Keratinocyte (primary cell): Measurements from ENCODE around the gene DCAF11. TPM values are rescaled to one million over a fixed set of nuclear protein-coding genes. Genes with fewer than 3 reads are reported as not detected.

Experiments used
- DNase-seq: peaks from one replicate; pipeline ENCODE4 v3.0.0-alpha.2; 2011; ENCODE audit warnings: low read depth, missing footprints, low spot score
- FAIRE-seq: peaks from 2 replicates; lab custom pipeline; 2011; peaks lifted over from hg19 to GRCh38; lab: Jason Lieb, UNC
- H2AFZ ChIP-seq: 2 replicates; pipeline ENCODE4 v1.6.0; 2012; ENCODE audit warnings: low read length, control low read depth, inconsistent platforms; ENCODE audit not compliant: control insufficient read depth
- H3K27ac ChIP-seq: 2 replicates; pipeline ENCODE4 v1.5.1; 2011; ENCODE audit warnings: low read length; ENCODE audit not compliant: control insufficient read depth, insufficient read depth
- H3K27me3 ChIP-seq: 3 replicates; pipeline ENCODE4 v1.6.0; 2011; ENCODE audit warnings: low read length; ENCODE audit not compliant: control insufficient read depth, insufficient read depth; ENCODE audit errors: extremely low read depth
- H3K36me3 ChIP-seq, 2 experiments: 2 replicates in 1 of 2; 3 replicates in 1 of 2; pipeline ENCODE4 v1.5.1; 2011; ENCODE audit warnings: low read length in 2 of 2, mild to moderate bottlenecking in 1 of 2; ENCODE audit not compliant: control insufficient read depth in 2 of 2, insufficient read depth in 2 of 2; ENCODE audit errors: extremely low read depth in 1 of 2
- H3K4me1 ChIP-seq: 3 replicates; pipeline ENCODE4 v1.5.1; 2011; ENCODE audit warnings: low read length; ENCODE audit not compliant: control insufficient read depth, insufficient read depth; ENCODE audit errors: extremely low read depth
- H3K4me2 ChIP-seq: 3 replicates; pipeline ENCODE4 v1.6.0; 2011; ENCODE audit warnings: low read depth, low read length; ENCODE audit not compliant: control insufficient read depth, insufficient read depth; ENCODE audit errors: extremely low read depth
- H3K4me3 ChIP-seq, 3 experiments: fragments of 200-600 bp in 1 of 3; sonication (generic) in 1 of 3; 2 replicates in 2 of 3; 3 replicates in 1 of 3; pipeline ENCODE4 v1.5.1; 2011 to 2016; ENCODE audit warnings: low read length in 3 of 3, mild to moderate bottlenecking in 3 of 3, control low read depth in 2 of 3, inconsistent platforms in 1 of 3, low read depth in 1 of 3, mixed read lengths in 1 of 3, mixed run types in 1 of 3, moderate library complexity in 1 of 3; ENCODE audit not compliant: control insufficient read depth in 2 of 3, insufficient read depth in 2 of 3; ENCODE audit errors: extremely low read depth in 1 of 3
- H3K79me2 ChIP-seq: 2 replicates; pipeline ENCODE4 v1.6.0; 2012; ENCODE audit warnings: low read length; ENCODE audit not compliant: control insufficient read depth, insufficient read depth
- H3K9ac ChIP-seq: 3 replicates; pipeline ENCODE4 v1.6.0; 2011; ENCODE audit warnings: low read length; ENCODE audit not compliant: control insufficient read depth, insufficient read depth; ENCODE audit errors: extremely low read depth
- H3K9me1 ChIP-seq: 3 replicates; pipeline ENCODE4 v1.6.0; 2011; ENCODE audit warnings: low read length; ENCODE audit not compliant: control insufficient read depth, insufficient read depth; ENCODE audit errors: extremely low read depth
- H3K9me3 ChIP-seq: 2 replicates; pipeline ENCODE4 v1.5.1; 2012; ENCODE audit warnings: low read depth, low read length; ENCODE audit not compliant: control insufficient read depth
- H4K20me1 ChIP-seq: 3 replicates; pipeline ENCODE4 v1.6.0; 2011; ENCODE audit warnings: low read length; ENCODE audit not compliant: control insufficient read depth, insufficient read depth; ENCODE audit errors: extremely low read depth
- CTCF ChIP-seq, 3 experiments: IDR thresholded peaks in 1 of 3; conservative IDR thresholded peaks in 1 of 3; optimal IDR thresholded peaks in 1 of 3; 2 replicates in 2 of 3; 3 replicates in 1 of 3; pipeline versions ENCODE3 to v1.5.1; 2011; ENCODE audit warnings: low read length in 3 of 3, mild to moderate bottlenecking in 3 of 3, moderate library complexity in 2 of 3, control low read depth in 1 of 3, inconsistent platforms in 1 of 3; ENCODE audit not compliant: insufficient read depth in 2 of 3; ENCODE audit errors: extremely low read depth in 1 of 3
- EZH2 ChIP-seq: IDR thresholded peaks from one replicate; pipeline ENCODE4 v1.6.1; 2012; ENCODE audit warnings: inconsistent platforms, mild to moderate bottlenecking, low read length, moderate library complexity
- dilution Hi-C: fragments of 300-500 bp; cut with MboI; formaldehyde crosslinking; loops from one replicate; pipeline ENCODE4 v1.7.0; 2020; ENCODE audit warnings: low sequenced_read_pairs; ENCODE audit not compliant: extremely low pct_ligation_motif_present
- polyA plus RNA-seq, 5 experiments: library from polyadenylated mRNA; depleted of rRNA in 3 of 5; stranded (reverse) in 3 of 5; stranded (forward) in 1 of 5; unstranded in 1 of 5; fragments of >200 nt; gene quantifications; 1 replicate in 1 of 5; 2 replicates in 3 of 5; 3 replicates in 1 of 5; pipeline versions ENCODE4 v1.2.1 to v1.2.3, GENCODE V29; 2011 to 2012; ENCODE audit warnings: missing spikeins in 2 of 5, low read depth in 1 of 5, low replicate concordance in 1 of 5

DCAF11 gene
- polyA plus RNA-seq, 1 donor (not counting 4 experiments of a cell fraction or from before 2014, with no cell fraction given), result 25.9 TPM

- H3K4me3 ChIP-seq, result peak overlapping the region in 1 of 3 experiments; percentile 5
Measured at GRCh38 chr14:24139272-24139934, 24.8 kb downstream of the DCAF11 start.

GRCh38 chr14:24141097-24141880 lies 26.7 kb downstream of the DCAF11 start, which contains the start of gene EMC9:
TSS of gene EMC9 (minus strand) at chr14:24141591. CDS start at chr14:24141304, 287 bp downstream.
- Histone ChIP-seq H3K9ac (peak within 1 kb of the TSS; percentile 83), H3K27me3 (no peaks in the 10 kb centered on the region), H3K79me2 (peaks cover 53% of the 10 kb centered on the region), H3K9me3 (no peaks in the 10 kb centered on the region), H3K27ac (peak within 1 kb of the TSS; percentile 66), H4K20me1 (no peaks in the 10 kb centered on the region), H2AFZ (peak within 1 kb of the TSS; percentile 88), H3K4me2 (peak within 1 kb of the TSS; percentile 93), H3K4me3 (peak within 1 kb of the TSS; percentile 78 to 92 (median 83)), H3K36me3 (peaks cover 17 to 30% of the 10 kb centered on the region in 2 experiments), H3K9me1 (peaks cover 4% of the 10 kb centered on the region), H3K4me1 (peaks cover 29% of the 10 kb centered on the region)
- TF ChIP-seq CTCF (optimal IDR thresholded peaks at IDR 0.05 in 1 of 3, IDR thresholded peaks at IDR 0.05 in 1 of 3, conservative IDR thresholded peaks at IDR 0.05 in 1 of 3; ENCODE audit: extremely low read depth in 1 of 3, insufficient read depth in 2 of 3, low read length in 3 of 3) (peak; percentile 4 to 62 (median 25)), EZH2 (no peak)
- dilution Hi-C loops, result no loop called here
- no peak for FAIRE-seq
- peak; percentile 97 for DNase-seq

More at GRCh38 chr14:24139272-24139934, 24.8 kb downstream of the DCAF11 start:
- Histone ChIP-seq H2AFZ (no peak overlapping the region), H3K9me3 (no peaks in the 10 kb centered on the region), H3K27ac (no peak overlapping the region), H4K20me1 (no peaks in the 10 kb centered on the region), H3K4me2 (peak overlapping the region; percentile 25), H3K4me1 (peaks cover 28% of the 10 kb centered on the region), H3K36me3 (peaks cover 17 to 28% of the 10 kb centered on the region in 2 experiments), H3K27me3 (no peaks in the 10 kb centered on the region), H3K79me2 (peaks cover 39% of the 10 kb centered on the region), H3K9ac (no peak overlapping the region), H3K9me1 (peaks cover 4% of the 10 kb centered on the region)
- DNase-seq (no peak), FAIRE-seq (no peak)
- dilution Hi-C loops, result no loop called here
- no peak for TF ChIP-seq EZH2
- peak in 1 of 3 experiments; percentile 5 for TF ChIP-seq CTCF (optimal IDR thresholded peaks at IDR 0.05 in 1 of 3, IDR thresholded peaks at IDR 0.05 in 1 of 3, conservative IDR thresholded peaks at IDR 0.05 in 1 of 3; ENCODE audit: extremely low read depth in 1 of 3, insufficient read depth in 2 of 3, low read length in 3 of 3)
